Measurements from ENCODE around the gene DDX42. TPM values are rescaled to one million over a fixed set of nuclear protein-coding genes. Genes with fewer than 3 reads are reported as not detected.
A peak's percentile ranks its signal among the peaks of the same experiment; 100 is the strongest.

The DDX42 gene
- total and polyA plus RNA-seq, 2 of the 13 experiments (the other 11 are each of a cell fraction or from before 2014, with no cell fraction given): 87.2 to 92.9 TPM

DNA sequence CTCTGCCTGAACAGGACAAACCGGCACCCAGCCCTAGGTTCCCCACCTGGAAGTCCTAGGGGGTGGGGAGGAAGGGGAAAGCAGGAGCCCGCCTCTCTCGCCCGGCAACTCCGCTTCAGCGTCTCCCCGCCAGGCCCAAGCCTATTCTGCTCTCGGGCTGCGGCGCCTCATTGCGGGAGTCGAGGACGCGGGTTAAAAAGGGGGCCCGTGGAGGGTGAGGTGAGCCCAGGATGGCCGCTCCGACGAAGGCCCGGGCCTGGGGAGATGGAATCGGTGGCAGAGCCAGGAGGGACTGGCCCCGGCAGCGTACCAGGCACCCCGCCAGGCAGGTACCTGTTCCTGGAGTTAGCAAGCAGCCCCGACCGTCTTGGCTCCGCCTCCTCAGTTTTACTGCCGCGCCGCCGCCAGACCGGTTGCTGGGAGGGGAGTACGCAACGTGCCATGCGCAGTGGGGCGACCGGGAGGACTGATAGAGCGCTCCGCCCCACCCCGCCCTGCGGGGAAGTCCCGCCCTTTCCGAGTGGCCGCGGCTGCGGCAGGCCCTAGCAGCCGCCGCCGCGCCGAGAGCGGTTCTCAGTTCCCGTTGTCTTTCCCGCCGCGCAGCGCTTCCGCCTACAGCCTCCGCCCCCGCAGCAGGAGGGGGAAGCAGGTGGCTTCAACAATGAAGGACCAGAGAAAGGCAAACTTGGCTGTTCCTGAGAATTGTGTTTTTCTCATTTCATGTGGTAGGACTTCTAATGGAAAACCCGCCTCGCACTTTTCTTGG, 32.4 kb upstream of the DDX42 start, which contains the start of gene STRADA (continued):
- TF ChIP-seq, protein P1, sequence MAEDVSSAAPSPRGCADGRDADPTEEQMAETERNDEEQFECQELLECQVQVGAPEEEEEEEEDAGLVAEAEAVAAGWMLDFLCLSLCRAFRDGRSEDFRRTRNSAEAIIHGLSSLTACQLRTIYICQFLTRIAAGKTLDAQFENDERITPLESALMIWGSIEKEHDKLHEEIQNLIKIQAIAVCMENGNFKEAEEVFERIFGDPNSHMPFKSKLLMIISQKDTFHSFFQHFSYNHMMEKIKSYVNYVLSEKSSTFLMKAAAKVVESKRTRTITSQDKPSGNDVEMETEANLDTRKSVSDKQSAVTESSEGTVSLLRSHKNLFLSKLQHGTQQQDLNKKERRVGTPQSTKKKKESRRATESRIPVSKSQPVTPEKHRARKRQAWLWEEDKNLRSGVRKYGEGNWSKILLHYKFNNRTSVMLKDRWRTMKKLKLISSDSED (CRISPR knock-in tag; IDR thresholded peaks at IDR 0.05): 0 out of 2 replicates have a peak, but pooled peaks have one; percentile 28
- TF ChIP-seq, protein P2, sequence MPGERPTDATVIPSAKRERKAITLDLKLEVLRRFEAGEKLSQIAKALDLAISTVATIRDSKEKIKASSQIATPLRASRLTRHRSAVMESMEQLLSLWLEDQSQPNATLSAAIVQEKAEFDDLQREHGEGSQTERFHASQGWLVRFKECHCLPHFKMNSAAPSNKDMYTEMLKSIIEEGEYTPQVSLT (CRISPR knock-in tag; IDR thresholded peaks at IDR 0.05; ENCODE audit: borderline replicate concordance, low read depth): no peak
- TF ChIP-seq ZNF260 (CRISPR knock-in tag; IDR thresholded peaks at IDR 0.05; ENCODE audit: borderline replicate concordance, low read depth) (no peak), ZNF772 (CRISPR knock-in tag; IDR thresholded peaks at IDR 0.05) (peak; percentile 79), HOXD1 (CRISPR knock-in tag; IDR thresholded peaks at IDR 0.05) (peak; percentile 46; the same call in 1 of the 2 replicates), TEAD3 (CRISPR knock-in tag; optimal IDR thresholded peaks at IDR 0.05; ENCODE audit: borderline replicate concordance) (peak; percentile 9), FOXM1 (CRISPR knock-in tag; IDR thresholded peaks at IDR 0.05) (no peak), ZMYM3 (CRISPR knock-in tag; IDR thresholded peaks at IDR 0.05) (peak; percentile 84), DNMT3B (CRISPR knock-in tag; conservative IDR thresholded peaks at IDR 0.05) (0 out of 2 replicates have a peak, but pooled peaks have one; percentile 58), ZFYVE20 (CRISPR knock-in tag; IDR thresholded peaks at IDR 0.05; ENCODE audit: borderline replicate concordance, low read depth) (peak; percentile 55; the same call in 1 of the 2 replicates), ZNF780A (CRISPR knock-in tag; IDR thresholded peaks at IDR 0.05) (no peak), FIP1L1 (IDR thresholded peaks at IDR 0.05; ENCODE audit: borderline replicate concordance, insufficient read depth, low read depth, low read length) (no peak), PITX1 (CRISPR knock-in tag; IDR thresholded peaks at IDR 0.05) (peak; percentile 53; the same call in 1 of the 2 replicates), SP2 (CRISPR knock-in tag; IDR thresholded peaks at IDR 0.05) (peak; percentile 76), ZFP82 (CRISPR knock-in tag; IDR thresholded peaks at IDR 0.05; ENCODE audit: borderline replicate concordance) (no peak), RFX1 (IDR thresholded peaks at IDR 0.05) (peak; percentile 8; the same call in 1 of the 2 replicates), ZBTB20 (CRISPR knock-in tag; IDR thresholded peaks at IDR 0.05; ENCODE audit: borderline replicate concordance, low read depth) (peak; percentile 1), ZSCAN21 (CRISPR knock-in tag; IDR thresholded peaks at IDR 0.05; ENCODE audit: borderline replicate concordance) (peak; percentile 86), GATA4 (IDR thresholded peaks at IDR 0.05; ENCODE audit: borderline replicate concordance, low read depth) (no peak), ZNF225 (CRISPR knock-in tag; IDR thresholded peaks at IDR 0.05) (no peak)
- TF ChIP-seq, protein P3, sequence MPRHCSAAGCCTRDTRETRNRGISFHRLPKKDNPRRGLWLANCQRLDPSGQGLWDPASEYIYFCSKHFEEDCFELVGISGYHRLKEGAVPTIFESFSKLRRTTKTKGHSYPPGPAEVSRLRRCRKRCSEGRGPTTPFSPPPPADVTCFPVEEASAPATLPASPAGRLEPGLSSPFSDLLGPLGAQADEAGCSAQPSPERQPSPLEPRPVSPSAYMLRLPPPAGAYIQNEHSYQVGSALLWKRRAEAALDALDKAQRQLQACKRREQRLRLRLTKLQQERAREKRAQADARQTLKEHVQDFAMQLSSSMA (CRISPR knock-in tag; IDR thresholded peaks at IDR 0.05): peak; percentile 78
- TF ChIP-seq, protein P4, sequence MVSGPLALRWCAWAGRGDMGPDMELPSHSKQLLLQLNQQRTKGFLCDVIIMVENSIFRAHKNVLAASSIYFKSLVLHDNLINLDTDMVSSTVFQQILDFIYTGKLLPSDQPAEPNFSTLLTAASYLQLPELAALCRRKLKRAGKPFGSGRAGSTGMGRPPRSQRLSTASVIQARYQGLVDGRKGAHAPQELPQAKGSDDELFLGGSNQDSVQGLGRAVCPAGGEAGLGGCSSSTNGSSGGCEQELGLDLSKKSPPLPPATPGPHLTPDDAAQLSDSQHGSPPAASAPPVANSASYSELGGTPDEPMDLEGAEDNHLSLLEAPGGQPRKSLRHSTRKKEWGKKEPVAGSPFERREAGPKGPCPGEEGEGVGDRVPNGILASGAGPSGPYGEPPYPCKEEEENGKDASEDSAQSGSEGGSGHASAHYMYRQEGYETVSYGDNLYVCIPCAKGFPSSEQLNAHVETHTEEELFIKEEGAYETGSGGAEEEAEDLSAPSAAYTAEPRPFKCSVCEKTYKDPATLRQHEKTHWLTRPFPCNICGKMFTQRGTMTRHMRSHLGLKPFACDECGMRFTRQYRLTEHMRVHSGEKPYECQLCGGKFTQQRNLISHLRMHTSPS (CRISPR knock-in tag; IDR thresholded peaks at IDR 0.05; ENCODE audit: low read depth): peak; percentile 33; the same call in 1 of the 2 replicates
- TF ChIP-seq, protein P5, sequence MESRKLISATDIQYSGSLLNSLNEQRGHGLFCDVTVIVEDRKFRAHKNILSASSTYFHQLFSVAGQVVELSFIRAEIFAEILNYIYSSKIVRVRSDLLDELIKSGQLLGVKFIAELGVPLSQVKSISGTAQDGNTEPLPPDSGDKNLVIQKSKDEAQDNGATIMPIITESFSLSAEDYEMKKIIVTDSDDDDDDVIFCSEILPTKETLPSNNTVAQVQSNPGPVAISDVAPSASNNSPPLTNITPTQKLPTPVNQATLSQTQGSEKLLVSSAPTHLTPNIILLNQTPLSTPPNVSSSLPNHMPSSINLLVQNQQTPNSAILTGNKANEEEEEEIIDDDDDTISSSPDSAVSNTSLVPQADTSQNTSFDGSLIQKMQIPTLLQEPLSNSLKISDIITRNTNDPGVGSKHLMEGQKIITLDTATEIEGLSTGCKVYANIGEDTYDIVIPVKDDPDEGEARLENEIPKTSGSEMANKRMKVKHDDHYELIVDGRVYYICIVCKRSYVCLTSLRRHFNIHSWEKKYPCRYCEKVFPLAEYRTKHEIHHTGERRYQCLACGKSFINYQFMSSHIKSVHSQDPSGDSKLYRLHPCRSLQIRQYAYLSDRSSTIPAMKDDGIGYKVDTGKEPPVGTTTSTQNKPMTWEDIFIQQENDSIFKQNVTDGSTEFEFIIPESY (CRISPR knock-in tag; IDR thresholded peaks at IDR 0.05): 0 out of 2 replicates have a peak, but pooled peaks have one; percentile 11
